Neural progenitor cell (in vitro differentiated cells): ENCODE data around the gene KANTR.

Experiments
- EZH2 ChIP-seq: fragments of 200-600 bp; sonication (generic); IDR thresholded peaks from 2 replicates; pipeline ENCODE4 v1.6.1; 2017; ENCODE audit warnings: antibody characterized with exemption, mild to moderate bottlenecking, moderate library complexity
- TF ChIP-seq, protein P1 (sequence below): fragments of 200-600 bp; sonication (generic); IDR thresholded peaks from 2 replicates; pipeline ENCODE4 v1.5.1; 2017; ENCODE audit warnings: antibody characterized with exemption, mild to moderate bottlenecking

DNA sequence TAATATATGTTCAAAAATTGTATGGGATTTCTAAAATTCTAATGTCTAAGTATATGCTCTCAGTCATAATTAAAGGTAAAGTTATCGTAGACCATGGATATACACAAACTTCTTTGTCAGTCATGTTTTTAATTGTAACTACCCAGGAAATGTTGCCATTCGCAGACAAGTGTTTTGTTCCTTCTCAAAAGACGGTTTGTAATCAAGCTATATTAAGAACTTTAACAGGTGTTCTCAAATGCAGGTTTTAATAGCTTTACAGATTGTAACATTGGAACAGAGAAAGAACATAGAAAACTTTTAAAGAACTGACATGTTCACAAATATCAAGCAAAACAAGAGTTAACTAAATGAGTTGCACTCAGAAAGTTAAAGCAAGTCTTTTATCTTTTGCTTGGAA, 72.2 kb downstream of the KANTR start:
- TF ChIP-seq, protein P1, sequence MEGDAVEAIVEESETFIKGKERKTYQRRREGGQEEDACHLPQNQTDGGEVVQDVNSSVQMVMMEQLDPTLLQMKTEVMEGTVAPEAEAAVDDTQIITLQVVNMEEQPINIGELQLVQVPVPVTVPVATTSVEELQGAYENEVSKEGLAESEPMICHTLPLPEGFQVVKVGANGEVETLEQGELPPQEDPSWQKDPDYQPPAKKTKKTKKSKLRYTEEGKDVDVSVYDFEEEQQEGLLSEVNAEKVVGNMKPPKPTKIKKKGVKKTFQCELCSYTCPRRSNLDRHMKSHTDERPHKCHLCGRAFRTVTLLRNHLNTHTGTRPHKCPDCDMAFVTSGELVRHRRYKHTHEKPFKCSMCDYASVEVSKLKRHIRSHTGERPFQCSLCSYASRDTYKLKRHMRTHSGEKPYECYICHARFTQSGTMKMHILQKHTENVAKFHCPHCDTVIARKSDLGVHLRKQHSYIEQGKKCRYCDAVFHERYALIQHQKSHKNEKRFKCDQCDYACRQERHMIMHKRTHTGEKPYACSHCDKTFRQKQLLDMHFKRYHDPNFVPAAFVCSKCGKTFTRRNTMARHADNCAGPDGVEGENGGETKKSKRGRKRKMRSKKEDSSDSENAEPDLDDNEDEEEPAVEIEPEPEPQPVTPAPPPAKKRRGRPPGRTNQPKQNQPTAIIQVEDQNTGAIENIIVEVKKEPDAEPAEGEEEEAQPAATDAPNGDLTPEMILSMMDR, result no peak
- TF ChIP-seq EZH2, result no peak
